NCI-H524 treated with DMSO at 0.1 percent for 48 hours (cell line): ENCODE data around the gene CD46.
"Not testable (repeated sequence)": the region's sequence is repeated elsewhere in the genome, so short reads cannot be mapped to it uniquely, and the experiment has no call there.

Experiments
- DNase-seq: peaks from one replicate; lab custom pipeline; 2025; lab: John Stamatoyannopoulos, UW

Gene CD46

GRCh38 chr1:207751790-207752455 is at the start of gene CD46:
TSS of gene CD46 (plus strand) at chr1:207752054. CDS start at chr1:207752213, 159 bp downstream.
- peak; percentile 64 for DNase-seq

- no peak for DNase-seq
These were observed 49.5 kb upstream of the CD46 start for GRCh38 chr1:207702317-207702716.

GRCh38 chr1:207703712-207704111 is 48.1 kb upstream of the CD46 start:
- DNase-seq: no peak

- not testable (repeated sequence) for DNase-seq
These were observed 43.9 kb upstream of the CD46 start for GRCh38 chr1:207708004-207708403.

GRCh38 chr1:207711285-207711684 is 40.6 kb upstream of the CD46 start:
- DNase-seq: no peak

GRCh38 chr1:207712701-207713100 is 39.2 kb upstream of the CD46 start:
- peak; percentile 4 for DNase-seq

- DNase-seq: no peak
These were observed 38.3 kb upstream of the CD46 start for GRCh38 chr1:207713529-207713928.

- no peak for DNase-seq
These were observed 32.6 kb upstream of the CD46 start for GRCh38 chr1:207719234-207719633.

- DNase-seq: not testable (repeated sequence)
These were observed 23.5 kb upstream of the CD46 start for GRCh38 chr1:207728200-207728858.

GRCh38 chr1:207737503-207738157 is 14.2 kb upstream of the CD46 start:
- DNase-seq: not testable (repeated sequence)

GRCh38 chr1:207738158-207738659 is 13.6 kb upstream of the CD46 start:
- DNase-seq: not testable (repeated sequence)

GRCh38 chr1:207740207-207740606 is 11.6 kb upstream of the CD46 start:
- no peak for DNase-seq

- no peak for DNase-seq
These were observed 8.9 kb upstream of the CD46 start for GRCh38 chr1:207742850-207743555.

GRCh38 chr1:207744000-207744534 is 7.8 kb upstream of the CD46 start:
- no peak for DNase-seq

- DNase-seq: no peak
These were observed 6.6 kb upstream of the CD46 start for GRCh38 chr1:207745285-207745684.

- DNase-seq: no peak
These were observed 5.8 kb upstream of the CD46 start for GRCh38 chr1:207745839-207746767.

- no peak for DNase-seq
These were observed 4.0 kb upstream of the CD46 start for GRCh38 chr1:207747627-207748492.

GRCh38 chr1:207748737-207749528 is 2.9 kb upstream of the CD46 start:
- DNase-seq: no peak
